ENCODE measurements around the gene ADRB2. TPM values are rescaled to one million over a fixed set of nuclear protein-coding genes. Genes with fewer than 3 reads are reported as not detected.

Gene ADRB2
- total RNA-seq: 10 to 100 TPM; 47.1 to 78.9 (median 60.7) TPM
- total RNA-seq (2013): 70.2 TPM

- Histone ChIP-seq H3K9me3 (ENCODE audit: control insufficient read depth, insufficient read depth, low read length) (no peaks in the 10 kb centered on the region), H3K27ac (ENCODE audit: low read length) (peak within 1 kb of the TSS; percentile 85), H3K36me3 (ENCODE audit: control insufficient read depth, insufficient read depth, low read length) (peaks cover 6% of the 10 kb centered on the region), H3K4me1 (ENCODE audit: control insufficient read depth, insufficient read depth, low read length) (peaks cover 31% of the 10 kb centered on the region), H3K27me3 (ENCODE audit: control insufficient read depth, insufficient read depth, low read length) (no peaks in the 10 kb centered on the region), H3K4me3 (ENCODE audit: low read length) (peak within 1 kb of the TSS; percentile 69)
- Mint-ChIP-seq H3K36me3 (peaks cover 31% of the 10 kb centered on the region), H3K27ac (peak within 1 kb of the TSS; percentile 89 to 91), H3K9me3 (no peaks in the 10 kb centered on the region), H3K4me1 (peaks cover 40 to 59% of the 10 kb centered on the region in 2 donors), H3K27me3 (ENCODE audit: low read depth in 2 of 2) (no peaks in the 10 kb centered on the region), H3K4me3 (peak within 1 kb of the TSS; percentile 98)
- ATAC-seq: peak; percentile 88 to 96 (median 90)
- WGBS (ENCODE audit: insufficient coverage): 0% methylated on average over 42 of the region's 42 CpGs
- peak; percentile 92 to 95 for DNase-seq
- intact Hi-C loops (cut with micrococcal nuclease): loop anchor here (1.0 to 5.0 kb wide), 4 partner anchors 17 to 84 kb away; no protein-coding TSS in a partner anchor
- TF ChIP-seq CTCF (IDR thresholded peaks at IDR 0.05): no peak
Measured at GRCh38 chr5:148826053-148826738, at the start of gene ADRB2. Gene ADRB2 (plus strand): TSS chr5:148826611. CDS start chr5:148826832, 221 bp downstream.

GRCh38 chr5:148776780-148777179, 49.6 kb upstream of the ADRB2 start:
- Histone ChIP-seq H3K27ac (ENCODE audit: low read length) (no peak overlapping the region), H3K4me3 (ENCODE audit: low read length) (no peak overlapping the region), H3K4me1 (ENCODE audit: control insufficient read depth, insufficient read depth, low read length) (peaks cover 7% of the 10 kb centered on the region), H3K9me3 (ENCODE audit: control insufficient read depth, insufficient read depth, low read length) (no peaks in the 10 kb centered on the region), H3K27me3 (ENCODE audit: control insufficient read depth, insufficient read depth, low read length) (no peaks in the 10 kb centered on the region), H3K36me3 (ENCODE audit: control insufficient read depth, insufficient read depth, low read length) (no peaks in the 10 kb centered on the region)
- Mint-ChIP-seq H3K27me3 (ENCODE audit: low read depth in 2 of 2) (peaks cover 3 to 18% of the 10 kb centered on the region in 2 donors), H3K4me1 (peaks cover 5 to 7% of the 10 kb centered on the region in 2 donors), H3K4me3 (no peak overlapping the region), H3K27ac (no peak overlapping the region), H3K9me3 (no peaks in the 10 kb centered on the region), H3K36me3 (no peaks in the 10 kb centered on the region)
- intact Hi-C loops (cut with micrococcal nuclease): no loop called here
- no peak for TF ChIP-seq CTCF (IDR thresholded peaks at IDR 0.05)
- ATAC-seq (no peak), DNase-seq (no peak)
- 100% methylated on average over 1 of the region's 1 CpG for WGBS (ENCODE audit: insufficient coverage)

GRCh38 chr5:148778882-148779281, 47.5 kb upstream of the ADRB2 start:
- H3K4me1 Mint-ChIP-seq: peaks cover 8 to 10% of the 10 kb centered on the region in 2 donors
- TF ChIP-seq CTCF (IDR thresholded peaks at IDR 0.05): no peak
- intact Hi-C loops (cut with micrococcal nuclease): no loop called here
- Histone ChIP-seq H3K27ac (ENCODE audit: low read length) (no peak overlapping the region), H3K9me3 (ENCODE audit: control insufficient read depth, insufficient read depth, low read length) (no peaks in the 10 kb centered on the region), H3K27me3 (ENCODE audit: control insufficient read depth, insufficient read depth, low read length) (no peaks in the 10 kb centered on the region), H3K36me3 (ENCODE audit: control insufficient read depth, insufficient read depth, low read length) (no peaks in the 10 kb centered on the region), H3K4me3 (ENCODE audit: low read length) (no peak overlapping the region), H3K4me1 (ENCODE audit: control insufficient read depth, insufficient read depth, low read length) (peaks cover 9% of the 10 kb centered on the region)
- DNase-seq: no peak
- ATAC-seq: no peak
- no peak overlapping the region for H3K27ac Mint-ChIP-seq
- no peaks in the 10 kb centered on the region for H3K36me3 Mint-ChIP-seq
- peaks cover 0 to under 1% of the 10 kb centered on the region in 2 donors for H3K27me3 Mint-ChIP-seq (ENCODE audit: low read depth in 2 of 2)
- no peaks in the 10 kb centered on the region for H3K9me3 Mint-ChIP-seq
- no peak overlapping the region for H3K4me3 Mint-ChIP-seq

- intact Hi-C loops (cut with micrococcal nuclease): no loop called here
- Histone ChIP-seq H3K4me1 (ENCODE audit: control insufficient read depth, insufficient read depth, low read length) (peaks cover 9% of the 10 kb centered on the region), H3K27me3 (ENCODE audit: control insufficient read depth, insufficient read depth, low read length) (no peaks in the 10 kb centered on the region), H3K9me3 (ENCODE audit: control insufficient read depth, insufficient read depth, low read length) (no peaks in the 10 kb centered on the region), H3K4me3 (ENCODE audit: low read length) (no peak overlapping the region), H3K27ac (ENCODE audit: low read length) (no peak overlapping the region), H3K36me3 (ENCODE audit: control insufficient read depth, insufficient read depth, low read length) (no peaks in the 10 kb centered on the region)
- no peak for ATAC-seq
- no peaks in the 10 kb centered on the region for H3K36me3 Mint-ChIP-seq
- no peaks in the 10 kb centered on the region for H3K9me3 Mint-ChIP-seq
- no peak for DNase-seq
- TF ChIP-seq CTCF (IDR thresholded peaks at IDR 0.05): no peak
- no peak overlapping the region for H3K27ac Mint-ChIP-seq
- H3K4me3 Mint-ChIP-seq: no peak overlapping the region
- H3K4me1 Mint-ChIP-seq: peaks cover 8 to 10% of the 10 kb centered on the region in 2 donors
- peaks cover 0 to 3% of the 10 kb centered on the region in 2 donors for H3K27me3 Mint-ChIP-seq (ENCODE audit: low read depth in 2 of 2)
- WGBS (ENCODE audit: insufficient coverage): 95% methylated on average over 5 of the region's 5 CpGs
Measured at GRCh38 chr5:148780711-148781110, 45.7 kb upstream of the ADRB2 start.
